Panc1 (cell line): ENCODE data around the gene ZNF23. TPM values are rescaled to one million over a fixed set of nuclear protein-coding genes. Genes with fewer than 3 reads are reported as not detected.

Experiments used
- ATAC-seq: fragments of 200-7000 bp; cut with Tn5 transposase; 2 replicates; pipeline ENCODE4 v1.9.1; 2020; ENCODE audit warnings: mild to moderate bottlenecking, moderate library complexity
- BruUV-seq: library from RNA; stranded (reverse); fragments of 400-500 nt; replicated peaks from 2 replicates; lab custom pipeline; 2021; lab: Mats Ljungman, UMichigan
- CTCF ChIA-PET: fragments of 300-600 bp; sonication (Branson Sonifier 250); formaldehyde crosslinking; loops from one replicate; lab custom pipeline; 2022; ENCODE audit warnings: antibody characterized with exemption; lab: Charles Lee
- POLR2A ChIA-PET: fragments of 300-600 bp; sonication (Branson Sonifier 250); formaldehyde crosslinking; loops from one replicate; lab custom pipeline; 2022; ENCODE audit warnings: antibody characterized with exemption; lab: Charles Lee
- DNase-seq: peaks from one replicate; pipeline ENCODE4 v3.0.0-alpha.2; 2010; ENCODE audit warnings: low read depth, low spot score
- H3K27ac ChIP-seq: 2 replicates; pipeline ENCODE4 v1.5.1; 2011; ENCODE audit warnings: mild to moderate bottlenecking, low read length, inconsistent platforms
- H3K27me3 ChIP-seq: fragments of 200-500 bp; sonication (Bioruptor generic); 2 replicates; pipeline ENCODE4 v1.6.0; 2014; ENCODE audit warnings: low read length, inconsistent platforms; ENCODE audit not compliant: control insufficient read depth, insufficient read depth
- H3K36me3 ChIP-seq: fragments of 200-500 bp; sonication (Bioruptor generic); 2 replicates; pipeline ENCODE4 v1.5.1; 2014; ENCODE audit warnings: inconsistent platforms, mild to moderate bottlenecking, low read length, moderate library complexity; ENCODE audit not compliant: control insufficient read depth, insufficient read depth
- H3K4me1 ChIP-seq: 2 replicates; pipeline ENCODE4 v1.5.1; 2011; ENCODE audit warnings: inconsistent platforms, mild to moderate bottlenecking, low read length, moderate library complexity; ENCODE audit not compliant: control insufficient read depth, insufficient read depth
- H3K4me3 ChIP-seq, 2 experiments: 2 replicates each; pipeline ENCODE4 v1.5.1; 2011 to 2012; ENCODE audit warnings: low read depth in 2 of 2, low read length in 2 of 2, mild to moderate bottlenecking in 2 of 2, inconsistent platforms in 1 of 2, moderate library complexity in 1 of 2
- H3K9me3 ChIP-seq: fragments of 200-500 bp; sonication (Bioruptor generic); 2 replicates; pipeline ENCODE4 v1.5.1; 2014; ENCODE audit warnings: low read depth, mild to moderate bottlenecking, inconsistent platforms, low read length, moderate library complexity; ENCODE audit not compliant: control insufficient read depth, insufficient read depth
- POLR2AphosphoS5 ChIP-seq: IDR thresholded peaks from 2 replicates; pipeline ENCODE4 v1.6.1; 2012; ENCODE audit warnings: mild to moderate bottlenecking, low read depth, low read length, moderate library complexity
- SIN3A ChIP-seq: IDR thresholded peaks from 2 replicates; pipeline ENCODE4 v1.6.1; 2012; ENCODE audit warnings: low read depth, mild to moderate bottlenecking, low read length, moderate library complexity, borderline replicate concordance; ENCODE audit not compliant: insufficient read depth
- TCF7L2 ChIP-seq: IDR thresholded peaks from 2 replicates; pipeline ENCODE4 v1.6.1; 2011; ENCODE audit warnings: mild to moderate bottlenecking, low read depth, low read length, inconsistent platforms
- in situ Hi-C: cut with HindIII; loops from 2 replicates; pipeline ENCODE4 v1.10.0; 2016; ENCODE audit warnings: low sequenced_read_pairs, low pct_unique_long_range_greater_than_20kb
- intact Hi-C: fragments of 100-400 bp; cut with micrococcal nuclease; formaldehyde crosslinking; loops from one replicate; pipeline ENCODE4 v1.10.0; 2022; ENCODE audit not compliant: unreplicated experiment
- total RNA-seq: library from RNA; stranded (reverse); gene quantifications from one replicate; pipeline ENCODE4 v1.2.1, GENCODE V29; 2021; ENCODE audit not compliant: unreplicated experiment
- TF ChIP-seq, protein P1 (sequence below), 2 experiments: IDR thresholded peaks; 2 replicates each; pipeline ENCODE4 v1.6.1; 2011 to 2012; ENCODE audit warnings: low read depth in 2 of 2, control low read depth in 1 of 2, low read length in 1 of 2, mild to moderate bottlenecking in 1 of 2, moderate library complexity in 1 of 2; ENCODE audit not compliant: insufficient read depth in 1 of 2
- TF ChIP-seq, protein P2 (sequence below): fragments of 450-650 bp; IDR thresholded peaks from 2 replicates; pipeline ENCODE4 v1.5.1; 2017; ENCODE audit warnings: mild to moderate bottlenecking

Gene ZNF23
- total RNA-seq, 1 experiment from 2014 or later = 5.2 TPM

DNA sequence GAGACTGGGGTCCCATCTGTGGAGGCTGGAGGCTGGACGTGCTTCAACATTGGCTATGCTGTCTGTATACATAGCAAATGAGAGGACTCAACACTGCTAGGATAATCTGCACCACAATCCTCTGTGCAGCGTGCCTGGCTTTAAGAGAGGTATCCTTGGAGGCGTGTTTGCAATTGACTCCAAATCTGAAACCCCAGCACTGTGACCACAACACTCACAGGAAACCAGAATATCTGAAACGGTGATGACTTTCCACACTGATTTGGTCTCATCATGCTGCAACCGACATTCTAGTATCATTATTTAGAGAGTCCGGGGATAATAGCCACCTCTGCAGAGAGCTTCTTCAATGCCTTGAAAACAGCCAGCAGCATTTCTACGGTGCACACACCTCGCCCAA is 55.3 kb downstream of the ZNF23 start:
- H3K27me3 ChIP-seq = no peaks in the 10 kb centered on the region; the same call in 1 of the 2 replicates
- DNase-seq (no peak), ATAC-seq (no peak)
- H3K27ac ChIP-seq = no peak overlapping the region
- no peaks in the 10 kb centered on the region for H3K4me1 ChIP-seq
- no peak for TF ChIP-seq SIN3A
- TF ChIP-seq, protein P1, sequence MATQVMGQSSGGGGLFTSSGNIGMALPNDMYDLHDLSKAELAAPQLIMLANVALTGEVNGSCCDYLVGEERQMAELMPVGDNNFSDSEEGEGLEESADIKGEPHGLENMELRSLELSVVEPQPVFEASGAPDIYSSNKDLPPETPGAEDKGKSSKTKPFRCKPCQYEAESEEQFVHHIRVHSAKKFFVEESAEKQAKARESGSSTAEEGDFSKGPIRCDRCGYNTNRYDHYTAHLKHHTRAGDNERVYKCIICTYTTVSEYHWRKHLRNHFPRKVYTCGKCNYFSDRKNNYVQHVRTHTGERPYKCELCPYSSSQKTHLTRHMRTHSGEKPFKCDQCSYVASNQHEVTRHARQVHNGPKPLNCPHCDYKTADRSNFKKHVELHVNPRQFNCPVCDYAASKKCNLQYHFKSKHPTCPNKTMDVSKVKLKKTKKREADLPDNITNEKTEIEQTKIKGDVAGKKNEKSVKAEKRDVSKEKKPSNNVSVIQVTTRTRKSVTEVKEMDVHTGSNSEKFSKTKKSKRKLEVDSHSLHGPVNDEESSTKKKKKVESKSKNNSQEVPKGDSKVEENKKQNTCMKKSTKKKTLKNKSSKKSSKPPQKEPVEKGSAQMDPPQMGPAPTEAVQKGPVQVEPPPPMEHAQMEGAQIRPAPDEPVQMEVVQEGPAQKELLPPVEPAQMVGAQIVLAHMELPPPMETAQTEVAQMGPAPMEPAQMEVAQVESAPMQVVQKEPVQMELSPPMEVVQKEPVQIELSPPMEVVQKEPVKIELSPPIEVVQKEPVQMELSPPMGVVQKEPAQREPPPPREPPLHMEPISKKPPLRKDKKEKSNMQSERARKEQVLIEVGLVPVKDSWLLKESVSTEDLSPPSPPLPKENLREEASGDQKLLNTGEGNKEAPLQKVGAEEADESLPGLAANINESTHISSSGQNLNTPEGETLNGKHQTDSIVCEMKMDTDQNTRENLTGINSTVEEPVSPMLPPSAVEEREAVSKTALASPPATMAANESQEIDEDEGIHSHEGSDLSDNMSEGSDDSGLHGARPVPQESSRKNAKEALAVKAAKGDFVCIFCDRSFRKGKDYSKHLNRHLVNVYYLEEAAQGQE (IDR thresholded peaks at IDR 0.05; ENCODE audit: insufficient read depth in 1 of 2, low read depth in 2 of 2, low read length in 1 of 2) = no peak
- no peak for TF ChIP-seq POLR2AphosphoS5
- no peak for TF ChIP-seq TCF7L2
- TF ChIP-seq, protein P2, sequence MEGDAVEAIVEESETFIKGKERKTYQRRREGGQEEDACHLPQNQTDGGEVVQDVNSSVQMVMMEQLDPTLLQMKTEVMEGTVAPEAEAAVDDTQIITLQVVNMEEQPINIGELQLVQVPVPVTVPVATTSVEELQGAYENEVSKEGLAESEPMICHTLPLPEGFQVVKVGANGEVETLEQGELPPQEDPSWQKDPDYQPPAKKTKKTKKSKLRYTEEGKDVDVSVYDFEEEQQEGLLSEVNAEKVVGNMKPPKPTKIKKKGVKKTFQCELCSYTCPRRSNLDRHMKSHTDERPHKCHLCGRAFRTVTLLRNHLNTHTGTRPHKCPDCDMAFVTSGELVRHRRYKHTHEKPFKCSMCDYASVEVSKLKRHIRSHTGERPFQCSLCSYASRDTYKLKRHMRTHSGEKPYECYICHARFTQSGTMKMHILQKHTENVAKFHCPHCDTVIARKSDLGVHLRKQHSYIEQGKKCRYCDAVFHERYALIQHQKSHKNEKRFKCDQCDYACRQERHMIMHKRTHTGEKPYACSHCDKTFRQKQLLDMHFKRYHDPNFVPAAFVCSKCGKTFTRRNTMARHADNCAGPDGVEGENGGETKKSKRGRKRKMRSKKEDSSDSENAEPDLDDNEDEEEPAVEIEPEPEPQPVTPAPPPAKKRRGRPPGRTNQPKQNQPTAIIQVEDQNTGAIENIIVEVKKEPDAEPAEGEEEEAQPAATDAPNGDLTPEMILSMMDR = no peak
- no TSS peak for BruUV-seq
- intact Hi-C loops = no loop called here
- in situ Hi-C loops = no loop called here
- H3K36me3 ChIP-seq = no peaks in the 10 kb centered on the region
- CTCF ChIA-PET = no interaction called here
- no peaks in the 10 kb centered on the region for H3K9me3 ChIP-seq
- POLR2A ChIA-PET = no interaction called here
- no peak overlapping the region for H3K4me3 ChIP-seq

DNA sequence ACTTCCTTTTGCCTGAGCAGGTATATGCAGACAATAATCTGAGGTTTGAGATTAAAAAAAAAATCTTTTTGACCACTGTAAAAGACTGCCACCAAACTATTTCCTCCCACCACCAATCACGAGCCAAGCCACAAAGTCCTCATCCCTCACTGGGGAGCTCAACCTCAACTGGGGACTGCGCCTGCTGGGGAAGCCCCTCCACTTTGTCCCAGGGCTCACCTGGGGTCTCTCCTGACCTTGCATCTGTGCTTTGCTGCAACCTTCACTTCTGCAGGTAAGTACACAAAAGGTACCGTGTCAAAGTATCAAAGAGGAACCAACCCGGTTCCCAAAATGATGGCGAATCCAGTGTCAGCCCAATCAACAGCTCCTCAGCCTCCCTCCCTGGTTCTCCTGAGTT is 55.7 kb downstream of the ZNF23 start:
- no peaks in the 10 kb centered on the region; the same call in 1 of the 2 replicates for H3K27me3 ChIP-seq
- ChIA-PET CTCF (no interaction called here), POLR2A (no interaction called here)
- BruUV-seq = no TSS peak
- intact Hi-C loops = no loop called here
- H3K27ac ChIP-seq = no peak overlapping the region
- no peaks in the 10 kb centered on the region for H3K9me3 ChIP-seq
- in situ Hi-C loops = no loop called here
- H3K4me3 ChIP-seq = no peak overlapping the region
- H3K36me3 ChIP-seq = no peaks in the 10 kb centered on the region
- ATAC-seq = no peak
- no peaks in the 10 kb centered on the region for H3K4me1 ChIP-seq
- DNase-seq = no peak
- TF ChIP-seq SIN3A = no peak
- TF ChIP-seq, protein P1 (IDR thresholded peaks at IDR 0.05; ENCODE audit: insufficient read depth in 1 of 2, low read depth in 2 of 2, low read length in 1 of 2) = no peak
- TF ChIP-seq, protein P2 = no peak
- TF ChIP-seq POLR2AphosphoS5 = no peak
- no peak for TF ChIP-seq TCF7L2
